Activated naive CD4-positive, alpha-beta T cell treated with anti-CD3 and anti-CD28 coated beads, Interleukin-2, amount 10 ng/mL, durations not matched to agents 7 days and 5 days (primary cell): ENCODE results near the gene STK11IP.

Experiments used
- CTCF ChIA-PET: fragments of 350-600 bp; sonication (Branson Sonifier 250); formaldehyde crosslinking; loops from one replicate; lab custom pipeline; 2021; ENCODE audit warnings: antibody characterized with exemption; lab: Charles Lee
- DNase-seq: peaks from one replicate; pipeline ENCODE4 v3.0.0-alpha.2; 2020
- H3K27ac Mint-ChIP-seq: one replicate; pipeline ENCODE4 v1.8.0; 2021; ENCODE audit warnings: mild to moderate bottlenecking, moderate library complexity, mixed read lengths
- H3K27me3 Mint-ChIP-seq: one replicate; pipeline ENCODE4 v1.8.0; 2021; ENCODE audit warnings: mild to moderate bottlenecking, mixed read lengths
- H3K36me3 Mint-ChIP-seq: one replicate; pipeline ENCODE4 v1.8.0; 2021; ENCODE audit warnings: mixed read lengths
- H3K4me1 Mint-ChIP-seq: one replicate; pipeline ENCODE4 v1.8.0; 2021; ENCODE audit warnings: mixed read lengths
- H3K4me3 Mint-ChIP-seq: one replicate; pipeline ENCODE4 v1.8.0; 2021; ENCODE audit warnings: mild to moderate bottlenecking, moderate library complexity, mixed read lengths
- H3K9me3 Mint-ChIP-seq: one replicate; pipeline ENCODE4 v1.8.0; 2021; ENCODE audit warnings: mixed read lengths

Gene STK11IP

DNA sequence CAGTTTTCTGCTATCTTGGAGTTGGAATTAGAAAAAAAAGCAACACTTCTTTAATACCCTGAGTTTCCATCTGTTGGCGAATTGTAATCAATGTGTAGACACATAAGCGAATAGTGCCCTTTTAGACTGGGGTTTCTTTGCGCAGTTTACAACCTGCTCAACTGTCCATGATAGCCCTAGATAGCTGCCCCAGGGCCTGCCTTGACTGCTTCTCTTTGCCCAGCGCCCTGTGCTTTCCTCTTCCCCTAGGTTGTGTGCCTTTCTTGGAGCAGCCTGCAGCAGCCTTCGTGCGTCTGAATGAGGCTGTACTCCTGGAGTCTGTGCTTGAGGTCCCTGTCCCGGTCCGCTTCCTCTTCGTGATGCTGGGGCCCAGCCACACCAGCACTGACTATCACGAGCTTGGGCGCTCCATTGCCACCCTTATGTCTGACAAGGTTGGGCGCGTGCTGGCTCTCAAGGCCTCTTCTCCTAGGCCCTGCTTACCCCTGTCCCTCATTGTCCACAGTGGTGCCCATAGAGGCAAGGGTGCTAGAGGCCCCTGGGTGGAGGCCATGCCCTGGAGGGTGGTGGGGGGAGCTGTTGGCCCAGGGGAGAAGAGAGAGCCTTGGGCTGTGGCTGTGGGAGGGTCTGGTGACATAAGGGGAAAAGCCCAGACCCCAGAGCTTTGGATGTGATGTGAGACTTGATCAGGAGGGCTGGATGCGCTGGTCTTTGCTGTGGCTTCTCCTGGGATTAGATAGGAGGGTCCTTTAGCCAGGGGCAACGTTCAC lies 36.7 kb downstream of the STK11IP start:
- Mint-ChIP-seq H3K9me3 (no peaks in the 10 kb centered on the region), H3K36me3 (no peaks in the 10 kb centered on the region), H3K27me3 (peaks cover 19% of the 10 kb centered on the region), H3K27ac (no peak overlapping the region), H3K4me3 (no peak overlapping the region), H3K4me1 (no peaks in the 10 kb centered on the region)
- CTCF ChIA-PET = interaction anchor here (1.7 kb wide), 1 partner anchor 92 kb away, joined by 5 read pairs; no protein-coding TSS in a partner anchor
- DNase-seq = no peak

DNA sequence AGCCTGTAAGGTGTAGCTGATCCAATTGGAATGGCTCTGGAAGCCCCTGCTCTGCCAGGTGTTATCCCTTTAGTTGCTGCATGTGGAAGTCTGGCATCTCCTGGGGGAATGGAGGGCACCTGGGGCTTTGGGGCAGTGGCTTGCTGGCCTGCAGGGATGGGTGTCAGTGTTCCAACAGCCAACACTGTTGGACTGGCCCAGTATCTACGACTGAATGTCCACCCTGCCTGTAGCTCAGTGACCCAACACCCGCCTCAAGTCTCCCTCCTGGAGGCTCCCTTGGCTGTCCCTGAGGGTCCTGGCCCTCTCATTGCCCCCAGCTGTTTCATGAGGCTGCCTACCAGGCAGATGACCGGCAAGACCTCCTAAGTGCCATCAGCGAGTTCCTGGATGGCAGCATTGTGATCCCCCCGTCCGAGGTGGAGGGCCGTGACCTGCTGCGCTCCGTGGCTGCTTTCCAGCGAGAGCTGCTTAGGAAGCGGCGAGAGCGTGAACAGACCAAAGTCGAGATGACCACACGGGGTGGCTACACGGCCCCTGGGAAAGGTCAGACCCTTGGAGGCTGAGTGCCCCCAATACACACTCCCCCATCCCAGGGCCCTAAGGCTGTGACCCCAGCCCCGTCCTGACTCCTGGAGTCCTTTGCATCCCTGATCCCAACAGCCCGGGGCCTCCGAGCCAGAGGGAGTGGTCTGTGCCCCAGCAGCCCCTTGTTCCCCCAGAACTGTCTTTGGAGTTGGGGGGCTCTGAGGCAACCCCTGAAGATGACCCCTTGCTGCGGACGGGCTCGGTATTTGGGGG lies 37.5 kb downstream of the STK11IP start:
- no peaks in the 10 kb centered on the region for H3K36me3 Mint-ChIP-seq
- no peak overlapping the region for H3K27ac Mint-ChIP-seq
- H3K27me3 Mint-ChIP-seq = peaks cover 11% of the 10 kb centered on the region
- no peaks in the 10 kb centered on the region for H3K9me3 Mint-ChIP-seq
- H3K4me3 Mint-ChIP-seq = no peak overlapping the region
- no peaks in the 10 kb centered on the region for H3K4me1 Mint-ChIP-seq
- no peak for DNase-seq
- CTCF ChIA-PET = interaction anchor here (1.7 kb wide), 1 partner anchor 93 kb away, joined by 5 read pairs; no protein-coding TSS in a partner anchor

DNA sequence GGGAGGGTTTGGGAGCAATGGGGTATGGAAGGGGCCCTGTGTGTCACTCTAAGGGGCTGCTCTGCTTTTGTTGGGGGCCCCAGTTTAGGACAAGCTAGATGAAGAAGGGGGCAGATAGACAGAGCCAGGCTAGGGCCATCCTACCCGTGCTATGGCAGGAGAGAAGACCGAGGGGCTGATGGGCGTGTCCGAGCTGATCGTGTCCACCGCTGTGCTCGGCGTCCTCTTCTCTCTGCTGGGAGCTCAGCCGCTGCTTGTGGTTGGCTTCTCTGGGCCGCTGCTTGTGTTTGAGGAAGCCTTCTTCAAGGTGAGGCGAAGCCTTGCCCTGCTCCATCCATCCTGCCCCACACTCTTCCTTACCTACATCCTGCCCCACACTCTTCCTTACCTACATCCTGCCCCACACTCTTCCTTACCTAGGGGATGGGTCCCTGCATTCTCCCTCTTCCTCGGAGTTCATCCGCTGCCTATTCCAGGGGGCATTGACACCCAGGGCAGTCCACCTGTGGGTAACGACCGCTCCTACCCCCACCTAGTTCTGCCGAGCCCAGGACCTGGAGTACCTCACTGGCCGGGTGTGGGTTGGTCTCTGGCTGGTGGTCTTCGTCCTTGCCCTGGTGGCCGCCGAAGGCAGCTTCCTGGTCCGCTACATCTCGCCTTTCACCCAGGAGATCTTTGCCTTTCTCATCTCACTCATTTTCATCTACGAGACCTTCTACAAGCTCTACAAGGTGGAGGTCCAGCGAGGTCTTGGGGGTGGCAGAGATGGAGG lies 38.7 kb downstream of the STK11IP start:
- Mint-ChIP-seq H3K4me3 (no peak overlapping the region), H3K4me1 (no peaks in the 10 kb centered on the region), H3K9me3 (no peaks in the 10 kb centered on the region), H3K27ac (no peak overlapping the region), H3K27me3 (peaks cover 7% of the 10 kb centered on the region), H3K36me3 (no peaks in the 10 kb centered on the region)
- no peak for DNase-seq
- CTCF ChIA-PET = interaction anchor here (0.7 kb wide), 1 partner anchor 8 kb away, joined by 3 read pairs; no protein-coding TSS in a partner anchor

DNA sequence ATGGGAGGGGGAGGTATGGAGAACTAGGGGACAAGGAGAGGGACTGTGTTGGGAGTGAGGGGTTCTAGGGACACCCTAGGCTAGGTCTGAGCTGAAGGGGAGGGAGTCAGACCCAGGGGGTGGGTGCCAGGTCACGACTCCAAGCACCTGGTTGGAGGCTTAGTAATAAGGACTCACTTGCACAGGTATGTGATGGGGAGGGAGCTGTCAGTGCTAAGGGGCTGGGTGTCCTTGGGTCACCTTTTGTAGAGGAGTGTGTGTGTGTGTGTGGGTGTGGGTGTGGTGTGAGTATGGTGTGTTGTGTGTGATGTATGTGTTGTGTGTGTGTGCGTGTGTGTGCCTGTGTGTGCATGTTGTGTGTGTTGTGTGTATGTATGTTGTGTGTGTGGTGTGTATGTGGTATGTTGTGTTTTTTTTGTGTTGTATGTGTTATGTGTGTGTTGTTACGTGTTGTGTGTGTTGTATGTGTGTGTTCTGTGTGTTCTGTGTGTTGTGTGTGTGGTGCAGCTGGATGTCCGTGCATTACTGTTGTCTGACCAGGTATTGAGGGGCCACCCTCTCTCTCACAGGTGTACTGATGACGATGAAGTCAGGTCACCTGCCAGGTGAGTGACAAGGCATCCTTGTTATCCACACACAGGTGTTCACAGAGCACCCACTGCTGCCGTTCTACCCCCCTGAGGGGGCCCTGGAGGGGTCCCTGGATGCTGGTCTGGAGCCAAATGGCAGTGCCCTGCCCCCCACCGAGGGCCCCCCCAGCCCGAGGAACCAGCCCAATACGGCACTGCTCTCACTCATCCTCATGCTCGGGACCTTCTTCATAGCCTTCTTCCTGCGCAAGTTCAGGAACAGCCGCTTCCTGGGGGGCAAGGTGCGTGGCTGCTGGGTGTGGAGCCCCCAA lies 39.5 kb downstream of the STK11IP start:
- Mint-ChIP-seq H3K9me3 (no peaks in the 10 kb centered on the region), H3K4me1 (no peaks in the 10 kb centered on the region), H3K36me3 (no peaks in the 10 kb centered on the region), H3K27ac (no peak overlapping the region), H3K4me3 (no peak overlapping the region), H3K27me3 (peaks cover 12% of the 10 kb centered on the region)
- CTCF ChIA-PET = interaction anchor here (0.7 kb wide), 1 partner anchor 9 kb away, joined by 3 read pairs; no protein-coding TSS in a partner anchor
- DNase-seq = no peak

DNA sequence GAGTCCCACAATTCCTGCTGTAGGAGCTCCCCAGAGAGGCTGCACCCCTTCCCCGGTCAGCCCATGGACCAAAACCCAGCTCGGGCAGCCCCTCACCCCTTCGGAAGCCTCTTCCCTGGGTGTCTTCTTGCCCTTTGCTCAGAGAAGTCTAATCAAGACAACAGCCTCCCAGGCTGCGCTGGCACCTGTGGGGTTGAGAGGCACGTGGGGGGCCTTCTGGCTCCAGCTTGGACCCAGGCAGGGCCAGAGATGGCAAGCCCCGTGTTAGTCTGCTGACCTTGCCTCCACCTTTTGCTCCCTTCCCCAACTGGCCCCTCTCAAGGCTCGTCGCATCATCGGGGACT lies 40.2 kb downstream of the STK11IP start:
- no peak for DNase-seq
- no peaks in the 10 kb centered on the region for H3K36me3 Mint-ChIP-seq
- CTCF ChIA-PET = no interaction called here
- H3K27ac Mint-ChIP-seq = no peak overlapping the region
- H3K4me3 Mint-ChIP-seq = no peak overlapping the region
- peaks cover 3% of the 10 kb centered on the region for H3K4me1 Mint-ChIP-seq
- no peaks in the 10 kb centered on the region for H3K9me3 Mint-ChIP-seq
- H3K27me3 Mint-ChIP-seq = peaks cover 18% of the 10 kb centered on the region

DNA sequence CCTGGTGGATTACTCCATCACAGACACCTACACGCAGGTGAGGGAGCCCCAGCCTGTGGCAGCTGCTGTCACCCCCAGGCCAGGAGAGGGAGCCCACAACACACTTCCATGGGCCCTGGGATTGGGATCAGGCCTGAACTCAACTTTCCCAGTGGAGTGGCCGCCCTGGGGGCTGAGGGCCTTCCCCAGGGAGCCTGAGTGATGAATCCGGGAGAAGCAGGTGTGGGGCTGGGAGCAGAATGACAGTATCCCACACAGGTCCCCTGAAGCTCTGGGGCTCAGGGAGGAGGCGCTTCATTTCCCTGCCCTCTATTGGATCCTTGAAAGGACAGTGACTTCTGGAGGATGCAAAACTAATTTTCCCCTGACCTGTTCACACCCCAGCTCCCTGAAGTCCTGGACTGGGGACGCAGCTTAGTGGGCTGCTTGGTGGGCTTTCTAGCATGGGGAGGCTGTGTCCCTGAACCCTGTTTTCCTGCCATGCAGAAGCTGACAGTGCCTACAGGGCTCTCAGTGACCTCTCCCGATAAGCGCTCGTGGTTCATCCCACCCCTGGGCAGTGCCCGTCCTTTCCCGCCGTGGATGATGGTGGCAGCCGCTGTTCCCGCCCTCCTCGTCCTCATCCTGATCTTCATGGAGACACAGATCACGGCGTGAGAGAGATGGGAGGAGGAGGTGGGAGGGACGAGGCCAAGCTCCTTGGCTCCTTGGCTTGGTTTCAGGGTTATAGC lies 40.7 kb downstream of the STK11IP start:
- H3K4me3 Mint-ChIP-seq = no peak overlapping the region
- CTCF ChIA-PET = interaction anchor here (1.4 kb wide), 1 partner anchor 96 kb away, joined by 4 read pairs; no protein-coding TSS in a partner anchor
- peaks cover 19% of the 10 kb centered on the region for H3K27me3 Mint-ChIP-seq

DNA sequence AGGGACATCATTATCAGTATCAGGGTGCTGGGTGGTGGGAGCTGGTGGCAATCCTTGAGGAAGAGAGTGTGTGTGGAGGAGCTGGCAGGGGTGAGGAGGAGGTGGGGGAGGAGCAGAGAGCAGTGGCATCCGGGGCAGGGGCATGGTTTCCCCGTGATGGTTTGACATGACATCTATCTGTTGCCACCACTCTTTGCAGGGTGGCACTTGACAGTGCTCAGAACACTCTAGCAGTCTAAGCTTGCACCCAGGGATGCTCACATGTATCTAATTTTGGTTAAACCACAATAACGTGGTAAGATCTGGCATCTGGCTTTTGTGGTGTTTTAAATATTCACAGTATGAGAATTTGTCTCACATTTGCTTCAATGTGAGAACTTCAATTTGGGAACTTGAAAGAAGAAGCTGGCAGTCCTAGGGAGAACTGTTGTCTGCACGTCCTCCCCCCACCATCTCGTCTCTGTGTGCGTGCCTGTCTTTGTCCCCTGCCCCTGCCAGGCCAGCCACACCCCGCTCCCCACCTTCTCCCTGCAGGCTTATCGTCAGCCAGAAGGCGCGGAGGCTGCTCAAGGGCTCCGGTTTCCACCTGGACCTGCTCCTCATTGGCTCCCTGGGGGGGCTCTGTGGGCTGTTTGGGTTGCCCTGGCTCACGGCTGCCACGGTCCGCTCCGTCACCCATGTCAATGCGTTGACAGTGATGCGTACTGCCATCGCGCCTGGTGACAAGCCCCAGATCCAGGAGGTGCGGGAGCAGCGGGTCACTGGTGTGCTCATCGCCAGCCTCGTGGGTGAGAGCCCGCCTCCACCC lies 41.5 kb downstream of the STK11IP start:
- H3K4me1 Mint-ChIP-seq = peaks cover 3% of the 10 kb centered on the region
- CTCF ChIA-PET = interaction anchor here (1.0 to 1.4 kb wide), 2 partner anchors 79 to 97 kb away, joined by 3 to 4 read pairs; no protein-coding TSS in a partner anchor
- no peak overlapping the region for H3K27ac Mint-ChIP-seq
- no peak for DNase-seq
- H3K4me3 Mint-ChIP-seq = no peak overlapping the region
- no peaks in the 10 kb centered on the region for H3K9me3 Mint-ChIP-seq
- peaks cover 19% of the 10 kb centered on the region for H3K27me3 Mint-ChIP-seq
- H3K36me3 Mint-ChIP-seq = no peaks in the 10 kb centered on the region

More for the DNA sequence above, 40.7 kb downstream of the STK11IP start:
- Mint-ChIP-seq H3K27ac (no peak overlapping the region), H3K4me1 (peaks cover 3% of the 10 kb centered on the region), H3K36me3 (no peaks in the 10 kb centered on the region), H3K9me3 (no peaks in the 10 kb centered on the region)
- no peak for DNase-seq

DNA sequence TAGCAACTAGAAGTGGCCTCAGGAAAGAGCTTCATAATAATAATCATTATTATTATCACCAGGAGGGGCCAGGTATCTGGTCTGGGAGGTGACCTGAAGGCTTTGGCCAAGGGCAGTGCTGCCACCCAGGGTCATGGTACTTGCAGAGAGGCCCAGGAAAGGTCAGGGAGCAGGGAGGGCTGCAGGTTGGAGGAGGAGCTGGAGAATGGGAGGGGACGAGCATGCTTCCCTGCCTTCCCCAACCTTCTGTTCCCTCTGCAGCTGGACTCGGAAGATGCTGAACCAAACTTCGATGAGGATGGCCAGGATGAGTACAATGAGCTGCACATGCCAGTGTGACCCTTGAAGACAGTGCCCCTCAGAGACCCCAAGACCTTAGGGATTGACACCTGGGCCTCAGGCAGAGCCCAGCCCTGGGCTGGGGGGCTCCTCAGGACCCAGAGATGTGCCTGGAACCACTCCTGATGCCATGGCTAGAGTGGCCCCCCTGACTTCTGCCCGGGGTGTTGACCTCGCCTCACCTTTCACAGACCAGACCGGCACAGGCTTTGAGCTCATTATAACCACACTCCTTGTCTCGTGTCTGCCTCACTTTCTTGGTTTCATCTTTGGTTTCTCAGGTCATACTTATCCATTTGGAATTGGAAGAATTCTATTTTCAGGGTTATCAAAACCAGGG lies 43.9 kb downstream of the STK11IP start:
- no peak overlapping the region for H3K27ac Mint-ChIP-seq
- peaks cover 3% of the 10 kb centered on the region for H3K4me1 Mint-ChIP-seq
- no peak overlapping the region for H3K4me3 Mint-ChIP-seq
- no peaks in the 10 kb centered on the region for H3K9me3 Mint-ChIP-seq
- H3K27me3 Mint-ChIP-seq = peaks cover 28% of the 10 kb centered on the region
- H3K36me3 Mint-ChIP-seq = no peaks in the 10 kb centered on the region
- no peak for DNase-seq
- CTCF ChIA-PET = interaction anchor here (1.2 to 5.6 kb wide), 3 partner anchors 10 to 239 kb away, joined by 5 to 72 read pairs (median 7); no protein-coding TSS in a partner anchor

DNA sequence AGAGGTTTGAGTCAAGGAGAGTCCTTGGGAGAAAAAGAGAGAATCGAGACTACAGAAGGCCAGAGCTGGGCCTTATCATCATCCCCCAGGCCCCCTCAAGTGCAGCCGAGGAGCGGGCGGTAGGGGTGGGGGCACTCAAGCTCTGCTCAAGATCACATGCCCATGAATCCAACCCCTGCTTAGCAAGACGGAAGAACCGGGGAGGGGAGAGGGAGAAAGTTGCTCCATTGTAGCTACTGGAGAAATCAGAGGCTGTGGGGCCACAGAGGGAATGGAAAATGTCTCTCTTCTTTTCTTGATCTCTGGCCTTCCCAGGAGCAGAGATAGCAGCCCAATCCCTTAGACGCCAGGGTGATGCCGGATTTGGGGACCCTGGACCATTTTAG lies 44.4 kb downstream of the STK11IP start:
- no peak overlapping the region for H3K27ac Mint-ChIP-seq
- no peak overlapping the region for H3K4me3 Mint-ChIP-seq
- CTCF ChIA-PET = interaction anchor here (0.9 to 5.6 kb wide), 7 partner anchors 9 to 239 kb away, joined by 3 to 72 read pairs (median 5); no protein-coding TSS in a partner anchor
- no peak for DNase-seq
- peaks cover 3% of the 10 kb centered on the region for H3K4me1 Mint-ChIP-seq
- H3K9me3 Mint-ChIP-seq = no peaks in the 10 kb centered on the region
- H3K36me3 Mint-ChIP-seq = no peaks in the 10 kb centered on the region
- peaks cover 31% of the 10 kb centered on the region for H3K27me3 Mint-ChIP-seq

DNA sequence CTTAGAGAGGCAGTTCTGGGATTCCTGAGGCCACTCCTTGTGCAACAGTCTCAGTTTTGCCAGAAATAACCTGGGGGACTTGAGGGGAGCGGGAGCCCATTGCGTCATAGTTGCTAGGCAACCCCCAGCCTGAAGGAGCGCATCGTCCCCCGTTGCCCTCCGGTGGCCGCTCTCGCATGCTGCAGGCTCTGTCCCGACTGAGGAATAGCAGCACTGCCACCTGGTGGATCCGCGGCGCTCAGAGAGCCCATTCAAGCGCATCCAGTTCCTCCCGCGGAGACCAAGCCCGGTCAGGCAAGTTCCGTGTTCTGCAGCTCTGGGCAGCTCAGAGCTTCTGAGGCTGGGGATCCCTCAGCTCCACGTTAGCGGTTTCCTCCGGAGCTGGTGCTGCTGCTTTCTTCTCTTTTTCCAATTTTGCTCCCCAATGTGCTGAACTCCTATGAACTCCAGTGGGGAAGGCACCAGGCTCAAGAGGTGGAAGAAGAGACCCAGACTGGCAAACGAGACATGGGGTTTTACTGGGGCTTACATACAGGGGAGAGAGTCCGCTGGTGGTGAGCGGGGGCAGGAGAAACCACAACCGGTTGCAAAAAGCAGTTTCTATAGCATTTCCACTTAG lies 44.9 kb downstream of the STK11IP start:
- DNase-seq = peak; percentile 95
- Mint-ChIP-seq H3K36me3 (no peaks in the 10 kb centered on the region), H3K27ac (no peak overlapping the region), H3K4me1 (peaks cover 3% of the 10 kb centered on the region), H3K9me3 (no peaks in the 10 kb centered on the region), H3K4me3 (no peak overlapping the region), H3K27me3 (peaks cover 35% of the 10 kb centered on the region)
- CTCF ChIA-PET = interaction anchor here (0.7 to 5.6 kb wide), 16 partner anchors 9 to 240 kb away, joined by 3 to 72 read pairs (median 4); partner anchors contain the start of genes CHPF, OBSL1 and TMEM198

DNA sequence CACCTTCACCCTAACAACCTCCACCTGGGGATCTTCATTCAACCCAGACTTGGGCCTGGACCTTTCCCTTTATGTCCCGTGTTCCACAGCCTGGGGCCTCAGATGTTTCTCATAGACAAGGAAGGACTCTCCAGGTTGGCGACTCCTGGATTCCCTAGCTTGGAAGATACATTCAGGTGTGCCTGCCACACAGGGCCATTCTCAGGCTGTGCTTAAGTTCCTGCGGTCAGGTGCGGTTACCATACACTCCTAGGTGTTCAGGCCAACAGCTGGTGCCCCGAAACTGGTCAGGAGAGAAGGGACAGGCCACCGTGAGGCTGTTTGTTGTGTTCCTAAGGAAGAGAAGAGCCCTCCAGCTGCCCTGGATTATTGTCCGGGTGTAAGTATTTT lies 45.4 kb downstream of the STK11IP start:
- Mint-ChIP-seq H3K4me3 (no peak overlapping the region), H3K36me3 (no peaks in the 10 kb centered on the region), H3K4me1 (peaks cover 3% of the 10 kb centered on the region), H3K27me3 (peaks cover 34% of the 10 kb centered on the region), H3K27ac (no peak overlapping the region), H3K9me3 (no peaks in the 10 kb centered on the region)
- CTCF ChIA-PET = interaction anchor here (0.7 to 5.6 kb wide), 15 partner anchors 11 to 240 kb away, joined by 3 to 72 read pairs (median 4); partner anchors contain the start of genes CHPF, OBSL1 and TMEM198
- no peak for DNase-seq
